K562 (cell line): ENCODE results near the gene ZZZ3. TPM values are rescaled to one million over a fixed set of nuclear protein-coding genes. Genes with fewer than 3 reads are reported as not detected.

Source experiments
- ATF6 ChIP-seq: sonication (generic); formaldehyde crosslinking; IDR thresholded peaks from 2 replicates; pipeline ENCODE4 v1.4.0; 2020; ENCODE audit warnings: mild to moderate bottlenecking, missing genetic modification reagents
- CBFA2T3 ChIP-seq: fragments of 450-650 bp; IDR thresholded peaks from 2 replicates; pipeline ENCODE4 v1.6.1; 2017
- CTCF ChIP-seq, 3 experiments: IDR thresholded peaks in 2 of 3; conservative IDR thresholded peaks in 1 of 3; 2 replicates each; pipeline ENCODE4 v1.5.1; 2011 to 2012; ENCODE audit warnings: low read length in 3 of 3, mild to moderate bottlenecking in 3 of 3, control low read depth in 2 of 3, improper control_type of control experiment in 1 of 3, inconsistent platforms in 1 of 3, low read depth in 1 of 3, mixed read lengths in 1 of 3, moderate library complexity in 1 of 3; ENCODE audit not compliant: insufficient read depth in 2 of 3
- ETV1 ChIP-seq: fragments of 450-650 bp; conservative IDR thresholded peaks from 2 replicates; pipeline ENCODE4 v1.6.1; 2016; ENCODE audit warnings: missing genetic modification characterization, control low read depth, low read depth, missing compliant biosample characterization
- GABPA ChIP-seq: fragments of 200-800 bp; sonication (Bioruptor generic); conservative IDR thresholded peaks from 2 replicates; pipeline ENCODE4 v1.6.1; 2016; ENCODE audit warnings: low read depth, missing genetic modification characterization, missing compliant biosample characterization
- GATA2 ChIP-seq: sonication (generic); formaldehyde crosslinking; IDR thresholded peaks from 2 replicates; pipeline ENCODE4 v1.4.0; 2020; ENCODE audit warnings: mild to moderate bottlenecking, missing genetic modification reagents
- HNRNPK ChIP-seq: fragments of 200-400 bp; formaldehyde crosslinking; IDR thresholded peaks from one replicate; pipeline ENCODE4 v1.6.1; 2018; ENCODE audit warnings: mild to moderate bottlenecking, low read depth, low read length; ENCODE audit not compliant: poor library complexity, severe bottlenecking
- KDM1A ChIP-seq, 2 experiments: fragments of 450-650 bp; IDR thresholded peaks; 2 replicates each; pipeline ENCODE4 v1.6.1; 2016; ENCODE audit warnings: mild to moderate bottlenecking in 2 of 2
- MAFG ChIP-seq: fragments of 450-650 bp; conservative IDR thresholded peaks from 2 replicates; pipeline ENCODE4 v1.6.1; 2016; ENCODE audit warnings: missing genetic modification characterization, missing compliant biosample characterization
- MAFK ChIP-seq: IDR thresholded peaks from 2 replicates; pipeline ENCODE4 v1.6.1; 2011; ENCODE audit warnings: low read length, improper control_type of control experiment
- MEF2A ChIP-seq: IDR thresholded peaks from 2 replicates; pipeline ENCODE4 v1.6.1; 2011; ENCODE audit warnings: low read depth, mild to moderate bottlenecking, low read length, moderate library complexity; ENCODE audit not compliant: control insufficient read depth
- NFE2 ChIP-seq: IDR thresholded peaks from 2 replicates; pipeline ENCODE4 v1.6.1; 2014; ENCODE audit warnings: antibody characterized with exemption, low read depth
- RCOR1 ChIP-seq, 2 experiments: IDR thresholded peaks; 2 replicates each; pipeline ENCODE4 v1.6.1; 2012; ENCODE audit warnings: low read depth in 2 of 2, low read length in 2 of 2, borderline replicate concordance in 1 of 2, improper control_type of control experiment in 1 of 2
- SIN3A ChIP-seq, 2 experiments: fragments of 150-350 bp in 1 of 2; IDR thresholded peaks; 2 replicates each; pipeline ENCODE4 v1.6.1; 2011 to 2016; ENCODE audit warnings: borderline replicate concordance in 2 of 2, low read depth in 2 of 2, low read length in 2 of 2, mild to moderate bottlenecking in 2 of 2, moderate library complexity in 2 of 2; ENCODE audit not compliant: control insufficient read depth in 1 of 2
- SMARCA4 ChIP-seq: fragments of 450-650 bp; IDR thresholded peaks from 2 replicates; pipeline ENCODE4 v1.6.1; 2016
- SMARCC2 ChIP-seq: fragments of 450-650 bp; IDR thresholded peaks from 2 replicates; pipeline ENCODE4 v1.6.1; 2017; ENCODE audit warnings: antibody characterized with exemption, moderate library complexity, mild to moderate bottlenecking, low read depth
- SMARCE1 ChIP-seq: fragments of 450-650 bp; IDR thresholded peaks from 2 replicates; pipeline ENCODE4 v1.7.1; 2016; ENCODE audit warnings: mild to moderate bottlenecking
- SP1 ChIP-seq: sonication (generic); formaldehyde crosslinking; IDR thresholded peaks from 2 replicates; pipeline ENCODE4 v1.8.1; 2022; ENCODE audit warnings: mild to moderate bottlenecking, missing genetic modification reagents
- TAL1 ChIP-seq: fragments of 450-650 bp; IDR thresholded peaks from 2 replicates; pipeline ENCODE4 v1.6.1; 2016; ENCODE audit warnings: mild to moderate bottlenecking
- THRB ChIP-seq: fragments of 450-650 bp; formaldehyde crosslinking; conservative IDR thresholded peaks from 2 replicates; pipeline ENCODE4 v1.4.0; 2022; ENCODE audit warnings: mild to moderate bottlenecking, missing genetic modification characterization
- USF2 ChIP-seq: sonication (generic); formaldehyde crosslinking; IDR thresholded peaks from 2 replicates; pipeline ENCODE4 v1.5.0; 2020; ENCODE audit warnings: missing genetic modification reagents
- VEZF1 ChIP-seq: fragments of 200-800 bp; sonication (Bioruptor generic); IDR thresholded peaks from 2 replicates; pipeline ENCODE4 v1.6.1; 2017; ENCODE audit warnings: missing genetic modification characterization, missing compliant biosample characterization
- polyA plus RNA-seq, 8 experiments: library from polyadenylated mRNA; depleted of rRNA in 4 of 8; stranded (reverse) in 5 of 8; unstranded in 3 of 8; fragments of >200 nt; fragmentation: Nextera tagmentation in 2 of 8; fragmentation: Illumina TruSeq in 1 of 8; extraction: Ambion mirVana in 2 of 8; extraction: Trizol in 1 of 8; gene quantifications; 2 replicates each; pipeline versions ENCODE4 v1.2.1 to v1.2.3, GENCODE V29; 2011 to 2014; ENCODE audit warnings: inconsistent platforms in 1 of 8, missing spikeins in 1 of 8
- total RNA-seq, 7 experiments: library from RNA; depleted of rRNA in 6 of 7; stranded (reverse); fragments of >200 nt in 6 of 7; fragmentation: Illumina TruSeq in 2 of 7; extraction: Trizol in 2 of 7; gene quantifications; 2 replicates each; pipeline versions ENCODE4 v1.2.1 to v1.2.3, GENCODE V29; 2011 to 2021; ENCODE audit warnings: low replicate concordance in 1 of 7

The ZZZ3 gene
- total and polyA plus RNA-seq, 9 of the 15 experiments (the other 6 are each of a cell fraction or from before 2014, with no cell fraction given), result 13.9 to 64.0 (median 36.7) TPM

GRCh38 chr1:77704736-77705135 lies 22.3 kb upstream of the ZZZ3 start (continued):
- TF ChIP-seq USF2 (CRISPR knock-in tag), result no peak
- peak in 1 of 2 experiments; percentile 58; a peak in 2 of 4 replicates for TF ChIP-seq RCOR1 (IDR thresholded peaks at IDR 0.05; ENCODE audit: borderline replicate concordance in 1 of 2, low read depth in 2 of 2, low read length in 2 of 2)
- TF ChIP-seq SMARCC2, result peak; percentile 33; the same call in 1 of the 2 replicates
- TF ChIP-seq MEF2A, result peak; percentile 47; the same call in 1 of the 2 replicates
- TF ChIP-seq SIN3A (IDR thresholded peaks at IDR 0.05; ENCODE audit: borderline replicate concordance in 2 of 2, control insufficient read depth in 1 of 2, low read depth in 2 of 2, low read length in 2 of 2), result no peak
- TF ChIP-seq HNRNPK, result no peak
- no peak for TF ChIP-seq GATA2 (CRISPR knock-in tag)
- 0 out of 2 replicates have a peak, but pooled peaks have one; percentile 6 for TF ChIP-seq THRB (CRISPR knock-in tag)
- peak; percentile 72 for TF ChIP-seq CBFA2T3
- TF ChIP-seq SMARCA4, result peak; percentile 68
- TF ChIP-seq SP1, result no peak
- peak; percentile 23 for TF ChIP-seq TAL1
- TF ChIP-seq MAFK, result 0 out of 2 replicates have a peak, but pooled peaks have one; percentile 4
- TF ChIP-seq KDM1A (IDR thresholded peaks at IDR 0.05), result no peak
- peak; percentile 67 for TF ChIP-seq ETV1
- no peak for TF ChIP-seq CTCF (IDR thresholded peaks at IDR 0.05 in 2 of 3, conservative IDR thresholded peaks at IDR 0.05 in 1 of 3; ENCODE audit: insufficient read depth in 2 of 3, low read depth in 1 of 3, low read length in 3 of 3)
- 0 out of 2 replicates have a peak, but pooled peaks have one; percentile 72 for TF ChIP-seq SMARCE1
- TF ChIP-seq VEZF1 (CRISPR knock-in tag), result no peak
- 0 out of 2 replicates have a peak, but pooled peaks have one; percentile 8 for TF ChIP-seq MAFG
- TF ChIP-seq NFE2, result peak; percentile 70
- TF ChIP-seq ATF6 (CRISPR knock-in tag), result no peak
- 0 out of 2 replicates have a peak, but pooled peaks have one; percentile 38 for TF ChIP-seq GABPA
